ENCODE results near the gene ARHGAP35.

GRCh38 chr19:46847528-46847927 is 13.3 kb upstream of the ARHGAP35 start:
- no peak for TF ChIP-seq CTCF (IDR thresholded peaks at IDR 0.05)
- no peak for TF ChIP-seq POLR2A (IDR thresholded peaks at IDR 0.05)
- peak; percentile 54 to 85 (median 58) for TF ChIP-seq POLR2AphosphoS5 (IDR thresholded peaks at IDR 0.05)

All from transverse colon (tissue), 4 donors.